PC-9 (cell line): ENCODE measurements around the gene CRYBB1. TPM values are rescaled to one million over a fixed set of nuclear protein-coding genes. Genes with fewer than 3 reads are reported as not detected.

Experiments
- BruUV-seq: library from RNA; stranded (reverse); fragments of 400-500 nt; replicated peaks from 2 replicates; lab custom pipeline; 2021; lab: Mats Ljungman, UMichigan
- CTCF ChIA-PET: fragments of 300-600 bp; sonication (Branson Sonifier 250); formaldehyde crosslinking; loops from one replicate; lab custom pipeline; 2022; ENCODE audit warnings: antibody characterized with exemption; lab: Charles Lee
- POLR2A ChIA-PET: fragments of 300-600 bp; sonication (Branson Sonifier 250); formaldehyde crosslinking; loops from one replicate; lab custom pipeline; 2022; ENCODE audit warnings: antibody characterized with exemption; ENCODE audit not compliant: unreplicated experiment; lab: Charles Lee
- DNase-seq, 2 experiments: peaks; one replicate each; pipeline versions ENCODE4 v3.0.0 to v3.0.0-alpha.2; 2015 to 2022; ENCODE audit warnings: mixed read lengths in 1 of 2
- H2AFZ ChIP-seq: fragments of 200-600 bp; sonication (generic); 2 replicates; pipeline ENCODE4 v1.8.1; 2017; ENCODE audit warnings: antibody characterized with exemption
- H3F3A ChIP-seq: fragments of 200-600 bp; sonication (generic); 2 replicates; pipeline ENCODE4 v1.8.1; 2017; ENCODE audit warnings: antibody characterized with exemption, mild to moderate bottlenecking, low read depth; ENCODE audit not compliant: insufficient read depth
- H3K27ac ChIP-seq: fragments of 200-600 bp; sonication (generic); 2 replicates; pipeline ENCODE4 v1.6.1; 2016; ENCODE audit warnings: mixed run types
- H3K27me3 ChIP-seq: fragments of 200-600 bp; sonication (generic); 2 replicates; pipeline ENCODE4 v1.6.1; 2016; ENCODE audit warnings: low read depth, mixed run types; ENCODE audit not compliant: insufficient read depth
- H3K36me3 ChIP-seq: fragments of 200-600 bp; sonication (generic); 2 replicates; pipeline ENCODE4 v1.6.1; 2016; ENCODE audit warnings: low read depth, mixed run types
- H3K4me1 ChIP-seq: fragments of 200-600 bp; sonication (generic); replicated peaks from 2 replicates; pipeline ENCODE4 v1.6.1; 2016; ENCODE audit warnings: mixed run types; ENCODE audit not compliant: insufficient read depth
- H3K4me2 ChIP-seq: fragments of 200-600 bp; sonication (generic); 2 replicates; pipeline ENCODE4 v1.6.1; 2017; ENCODE audit warnings: mixed run types
- H3K4me3 ChIP-seq: fragments of 200-600 bp; sonication (generic); 2 replicates; pipeline ENCODE4 v1.6.1; 2016; ENCODE audit warnings: mixed run types
- H3K79me2 ChIP-seq: fragments of 200-600 bp; sonication (generic); 2 replicates; pipeline ENCODE4 v1.6.1; 2017; ENCODE audit warnings: low read depth, mixed run types
- H3K9me2 ChIP-seq: fragments of 200-600 bp; sonication (generic); 2 replicates; pipeline ENCODE4 v1.8.1; 2017; ENCODE audit warnings: mild to moderate bottlenecking; ENCODE audit not compliant: insufficient read depth
- H3K9me3 ChIP-seq: fragments of 200-600 bp; sonication (generic); 2 replicates; pipeline ENCODE4 v1.8.1; 2016; ENCODE audit warnings: low read depth; ENCODE audit not compliant: insufficient read depth
- H4K20me1 ChIP-seq: fragments of 200-600 bp; sonication (generic); 2 replicates; pipeline ENCODE4 v1.8.1; 2017; ENCODE audit not compliant: insufficient read depth
- CTCF ChIP-seq: fragments of 200-600 bp; sonication (generic); conservative IDR thresholded peaks from 2 replicates; pipeline ENCODE4 v1.6.1; 2017; ENCODE audit warnings: mixed run types, antibody characterized with exemption, mild to moderate bottlenecking, moderate library complexity
- EZH2 ChIP-seq: fragments of 200-600 bp; sonication (generic); IDR thresholded peaks from 2 replicates; pipeline ENCODE4 v1.8.0; 2017; ENCODE audit warnings: antibody characterized with exemption, low read depth
- intact Hi-C: fragments of 100-400 bp; cut with micrococcal nuclease; formaldehyde crosslinking; loops from one replicate; pipeline ENCODE4 v1.10.0; 2022; ENCODE audit not compliant: unreplicated experiment
- total RNA-seq: library from RNA; stranded (reverse); gene quantifications from 2 replicates; pipeline ENCODE4 v1.2.3, GENCODE V29; 2021

CRYBB1 gene
- total RNA-seq, 1 experiment from 2014 or later: not detected

DNA sequence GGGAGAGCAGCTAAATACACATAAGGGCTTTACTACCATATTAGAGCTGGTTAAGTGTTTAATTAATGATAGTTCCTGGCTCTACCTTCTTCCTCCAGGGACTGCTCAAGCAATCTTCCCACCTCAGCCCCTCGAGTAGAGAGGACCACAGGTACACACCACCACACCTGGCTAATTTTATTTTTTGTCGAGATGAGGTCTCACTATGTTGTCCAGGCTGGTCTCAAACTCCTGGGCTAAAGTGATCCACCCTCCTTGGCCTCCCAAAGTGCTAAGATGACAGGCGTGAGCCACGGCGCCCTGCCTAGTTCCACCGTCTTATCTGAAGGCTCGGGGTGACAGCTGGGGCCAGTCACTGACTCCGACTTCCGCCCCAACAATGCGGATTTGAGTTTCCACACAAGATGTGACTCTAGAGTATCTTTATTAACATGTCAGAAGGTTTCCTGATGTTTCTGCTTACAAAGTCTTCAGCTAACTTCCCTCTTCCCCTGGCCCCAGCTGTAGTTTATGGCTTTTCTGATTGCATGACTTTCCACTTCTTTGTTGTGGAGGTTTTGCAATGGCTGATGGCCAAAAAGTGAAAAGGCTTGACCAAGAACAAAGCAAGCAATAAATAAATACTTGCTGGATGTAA is 44.7 kb downstream of the CRYBB1 start:
- TF ChIP-seq CTCF (no peak), EZH2 (no peak)
- Histone ChIP-seq H3K4me2 (no peak overlapping the region), H3K4me3 (no peak overlapping the region), H3K36me3 (no peaks in the 10 kb centered on the region), H4K20me1 (no peaks in the 10 kb centered on the region), H3K9me3 (no peaks in the 10 kb centered on the region), H2AFZ (no peak overlapping the region), H3K4me1 (peaks cover 5% of the 10 kb centered on the region), H3K9me2 (no peaks in the 10 kb centered on the region), H3K27ac (no peak overlapping the region), H3K27me3 (no peaks in the 10 kb centered on the region), H3F3A (peaks cover 6% of the 10 kb centered on the region; the same call in 1 of the 2 replicates), H3K79me2 (no peaks in the 10 kb centered on the region)
- no peak for DNase-seq
- intact Hi-C loops: no loop called here
- CTCF ChIA-PET: no interaction called here
- no TSS peak for BruUV-seq
- POLR2A ChIA-PET: no interaction called here

DNA sequence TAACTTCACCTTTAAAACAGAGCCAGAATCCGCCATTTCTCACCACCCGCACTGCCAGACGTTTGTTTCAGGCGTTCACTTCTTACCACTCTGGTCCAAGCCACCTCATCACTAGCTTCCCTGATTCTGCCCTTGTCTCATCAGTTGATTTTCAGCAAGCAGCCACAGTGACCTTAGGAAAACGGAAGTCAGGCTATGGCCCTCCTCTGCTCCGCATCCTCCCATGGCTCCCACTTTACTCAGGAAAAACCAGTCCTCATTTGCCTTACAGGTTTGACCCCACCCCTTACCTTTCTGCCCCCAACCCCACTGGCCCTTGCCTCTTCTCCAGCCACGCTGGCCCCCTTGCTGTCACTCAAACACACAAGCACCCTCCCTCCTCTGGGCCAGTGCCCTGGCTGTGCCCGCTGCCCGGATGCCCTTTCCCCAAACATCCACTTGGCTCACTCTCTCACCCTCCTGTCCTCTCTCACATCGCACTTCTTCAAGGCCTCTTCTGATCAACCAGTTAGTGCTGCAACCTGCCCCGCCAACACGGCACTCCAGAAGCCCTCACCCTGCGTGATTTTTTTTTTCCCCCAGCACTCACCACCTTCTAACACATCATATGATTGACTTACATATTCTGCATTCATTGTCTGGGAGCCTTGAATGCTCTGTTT is 46.8 kb downstream of the CRYBB1 start:
- no peak for DNase-seq
- H3K36me3 ChIP-seq: no peaks in the 10 kb centered on the region
- peaks cover 10% of the 10 kb centered on the region; the same call in 1 of the 2 replicates for H3F3A ChIP-seq
- intact Hi-C loops: no loop called here
- no peak overlapping the region for H3K27ac ChIP-seq
- H2AFZ ChIP-seq: no peak overlapping the region
- no peaks in the 10 kb centered on the region for H3K9me2 ChIP-seq
- no peaks in the 10 kb centered on the region for H3K9me3 ChIP-seq
- H3K79me2 ChIP-seq: no peaks in the 10 kb centered on the region
- POLR2A ChIA-PET: no interaction called here
- peaks cover 12% of the 10 kb centered on the region for H3K4me1 ChIP-seq
- CTCF ChIA-PET: no interaction called here
- no peaks in the 10 kb centered on the region for H4K20me1 ChIP-seq
- no peak overlapping the region for H3K4me2 ChIP-seq
- H3K27me3 ChIP-seq: no peaks in the 10 kb centered on the region
- no TSS peak for BruUV-seq
- no peak overlapping the region for H3K4me3 ChIP-seq
- TF ChIP-seq EZH2 (no peak), CTCF (no peak)

GRCh38 chr22:26570115-26570514 is 47.7 kb downstream of the CRYBB1 start:
- TF ChIP-seq CTCF (no peak), EZH2 (no peak)
- Histone ChIP-seq H3K4me3 (no peak overlapping the region), H3K27ac (no peak overlapping the region), H3K9me2 (no peaks in the 10 kb centered on the region), H3K4me2 (no peak overlapping the region), H2AFZ (no peak overlapping the region), H3K79me2 (no peaks in the 10 kb centered on the region), H3K4me1 (peaks cover 12% of the 10 kb centered on the region), H4K20me1 (no peaks in the 10 kb centered on the region), H3F3A (peaks cover 10% of the 10 kb centered on the region; the same call in 1 of the 2 replicates), H3K27me3 (no peaks in the 10 kb centered on the region), H3K36me3 (no peaks in the 10 kb centered on the region), H3K9me3 (no peaks in the 10 kb centered on the region)
- no peak for DNase-seq
- BruUV-seq: no TSS peak
- intact Hi-C loops: no loop called here
- CTCF ChIA-PET: no interaction called here
- POLR2A ChIA-PET: no interaction called here
